HG03097 (cell line): Measurements from ENCODE around the gene BICDL2.

Experiments used
- ATAC-seq: cut with Tn5 transposase; IDR thresholded peaks from one replicate; pipeline ENCODE4 v1.9.1; 2021; ENCODE audit not compliant: unreplicated experiment, low FRiP score

BICDL2 gene

DNA sequence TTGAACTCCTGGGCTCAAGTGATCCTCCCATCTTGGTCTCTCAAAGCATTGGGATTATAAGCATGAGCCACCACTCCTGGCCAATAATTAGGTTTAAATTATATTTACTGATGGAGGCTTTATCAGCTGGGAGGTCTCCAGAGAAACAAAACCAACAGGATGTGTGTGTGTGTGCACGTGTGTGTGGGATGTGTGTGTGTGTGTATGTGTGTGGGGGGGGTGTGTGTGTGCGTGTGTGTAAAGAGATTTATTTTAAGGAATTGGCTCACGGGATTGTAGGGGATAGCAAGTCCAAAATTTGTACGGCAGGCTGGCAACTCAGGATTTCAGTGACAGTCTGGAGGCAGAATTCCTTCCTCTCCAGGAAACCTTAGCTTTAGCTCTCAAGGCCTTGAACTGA lies 14.3 kb upstream of the BICDL2 start:
- no peak for ATAC-seq

DNA sequence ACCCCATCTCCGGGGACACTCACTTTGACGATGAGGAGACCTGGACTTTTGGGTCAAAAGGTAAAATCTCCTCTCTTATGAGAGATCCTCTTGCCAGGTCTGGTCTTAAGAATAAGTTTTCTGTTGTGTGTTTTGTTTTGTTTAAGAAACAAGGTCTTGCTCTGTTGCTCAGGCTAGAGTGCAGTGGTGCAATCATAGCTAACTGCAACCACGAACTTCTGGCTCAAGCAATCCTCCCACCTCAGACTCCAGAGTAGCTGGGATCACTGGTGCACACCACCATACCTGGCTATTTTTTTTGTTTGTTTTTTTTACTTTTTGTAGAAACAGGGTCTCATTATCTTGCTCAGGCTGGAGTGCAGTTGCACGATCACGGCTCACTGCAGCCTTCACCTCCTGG lies 13.7 kb upstream of the BICDL2 start:
- no peak for ATAC-seq

DNA sequence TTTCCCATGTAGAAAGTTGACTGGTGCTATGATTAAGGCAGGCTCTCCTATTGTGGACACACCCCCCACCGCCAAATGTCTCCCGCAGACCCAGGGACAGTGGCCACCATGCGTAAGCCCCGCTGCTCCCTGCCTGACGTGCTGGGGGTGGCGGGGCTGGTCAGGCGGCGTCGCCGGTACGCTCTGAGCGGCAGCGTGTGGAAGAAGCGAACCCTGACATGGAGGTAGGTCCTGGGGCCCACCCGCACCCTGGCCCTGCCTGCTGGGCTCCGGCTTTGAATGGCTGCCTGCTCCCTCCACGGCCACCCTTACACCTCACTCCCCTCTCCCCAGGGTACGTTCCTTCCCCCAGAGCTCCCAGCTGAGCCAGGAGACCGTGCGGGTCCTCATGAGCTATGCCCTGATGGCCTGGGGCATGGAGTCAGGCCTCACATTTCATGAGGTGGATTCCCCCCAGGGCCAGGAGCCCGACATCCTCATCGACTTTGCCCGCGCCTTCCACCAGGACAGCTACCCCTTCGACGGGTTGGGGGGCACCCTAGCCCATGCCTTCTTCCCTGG lies 13.3 kb upstream of the BICDL2 start:
- ATAC-seq, result no peak

DNA sequence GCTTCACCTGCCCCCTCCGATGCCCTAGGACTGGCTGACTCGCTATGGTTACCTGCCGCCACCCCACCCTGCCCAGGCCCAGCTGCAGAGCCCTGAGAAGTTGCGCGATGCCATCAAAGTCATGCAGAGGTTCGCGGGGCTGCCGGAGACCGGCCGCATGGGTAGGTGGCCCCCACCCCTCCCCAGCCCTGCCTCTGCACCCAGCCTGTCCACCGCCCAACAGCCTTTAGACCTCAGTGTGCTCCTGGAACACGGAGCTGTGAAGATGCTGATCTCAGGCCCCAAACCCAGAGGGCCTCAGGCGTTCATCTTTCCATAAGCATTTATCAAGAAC lies 10.6 kb upstream of the BICDL2 start:
- ATAC-seq, result no peak

DNA sequence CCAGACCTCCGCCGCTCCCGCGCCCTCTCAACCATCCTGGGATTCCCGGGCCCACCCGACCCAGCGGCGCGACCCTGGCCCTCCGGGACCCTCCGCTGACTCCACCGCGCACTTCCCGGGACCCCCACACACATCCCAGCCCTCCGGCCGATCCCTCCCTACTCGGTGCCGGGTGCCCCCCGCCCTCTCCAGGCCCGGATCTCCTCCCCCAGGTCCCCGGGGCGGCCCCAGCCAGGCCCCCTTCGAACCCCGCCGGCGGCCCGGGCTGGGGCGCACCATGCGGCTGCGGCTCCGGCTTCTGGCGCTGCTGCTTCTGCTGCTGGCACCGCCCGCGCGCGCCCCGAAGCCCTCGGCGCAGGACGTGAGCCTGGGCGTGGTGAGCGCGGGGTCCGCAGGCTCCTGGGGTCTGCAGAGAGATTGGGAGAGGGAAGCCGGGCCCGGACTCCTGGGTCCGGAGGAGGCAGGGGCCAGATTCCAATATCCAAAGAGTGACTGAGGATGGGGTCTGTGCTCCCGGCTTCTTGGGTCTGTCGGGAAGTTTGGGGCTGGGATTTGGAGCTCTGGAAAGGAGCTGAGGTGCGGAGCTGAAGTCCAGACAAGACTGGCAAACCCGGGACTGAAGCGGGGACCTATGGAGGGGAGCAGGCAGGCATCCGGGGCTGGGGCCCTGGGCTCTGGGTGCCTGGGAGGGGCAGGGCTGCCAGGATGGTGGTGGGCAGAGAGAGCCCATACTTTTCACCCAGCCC lies 10.1 kb upstream of the BICDL2 start:
- ATAC-seq, result no peak

DNA sequence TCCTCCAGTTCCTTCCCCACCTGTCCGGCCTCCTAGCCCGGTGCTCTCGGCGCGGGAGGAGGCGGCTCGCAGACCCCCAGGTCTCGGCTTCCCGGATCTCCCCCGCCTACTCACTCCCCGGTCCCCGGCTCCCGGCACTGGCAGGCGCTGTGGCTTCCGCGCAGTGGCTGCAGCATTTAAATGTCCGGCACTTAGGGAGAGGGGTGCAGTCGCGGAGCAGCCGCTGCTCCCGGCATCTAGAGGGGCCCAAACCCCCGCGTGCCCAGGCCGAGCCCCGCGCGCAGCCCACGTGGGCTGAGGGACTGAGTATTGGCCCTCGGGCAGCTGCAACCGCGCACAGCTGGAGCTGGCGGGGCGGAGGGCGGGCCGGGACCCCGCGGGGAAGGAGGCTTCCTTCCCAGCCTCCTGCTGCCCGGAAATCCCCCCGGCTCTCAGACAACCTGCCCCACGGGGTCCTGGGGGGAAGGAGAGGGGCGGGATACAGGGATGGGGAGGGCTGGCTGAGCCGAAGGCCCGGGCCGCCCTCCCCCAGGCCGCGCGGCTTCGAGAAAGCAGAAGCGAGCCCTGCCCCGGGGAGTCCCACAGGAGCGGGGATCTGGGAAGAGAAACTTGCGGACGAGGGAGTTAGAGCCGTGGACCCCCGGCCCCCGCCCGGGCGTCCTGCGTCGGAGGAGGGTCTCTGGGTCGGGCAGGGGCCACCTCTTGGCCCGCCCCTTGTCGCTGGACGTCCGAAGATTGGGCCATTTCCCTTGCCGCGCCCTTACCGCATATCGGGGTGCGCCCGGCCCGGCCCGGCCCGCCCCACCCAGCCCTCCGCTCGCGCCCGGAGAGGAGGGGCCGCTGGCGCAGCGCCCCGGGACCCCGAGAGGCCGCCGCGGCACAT lies 9.3 kb upstream of the BICDL2 start, which contains the start of gene MMP25:
Gene MMP25 (plus strand): TSS at position 804 of the 883 bp plus-strand sequence. CDS start 357 bp downstream, outside the sequence.
- no peak for ATAC-seq

DNA sequence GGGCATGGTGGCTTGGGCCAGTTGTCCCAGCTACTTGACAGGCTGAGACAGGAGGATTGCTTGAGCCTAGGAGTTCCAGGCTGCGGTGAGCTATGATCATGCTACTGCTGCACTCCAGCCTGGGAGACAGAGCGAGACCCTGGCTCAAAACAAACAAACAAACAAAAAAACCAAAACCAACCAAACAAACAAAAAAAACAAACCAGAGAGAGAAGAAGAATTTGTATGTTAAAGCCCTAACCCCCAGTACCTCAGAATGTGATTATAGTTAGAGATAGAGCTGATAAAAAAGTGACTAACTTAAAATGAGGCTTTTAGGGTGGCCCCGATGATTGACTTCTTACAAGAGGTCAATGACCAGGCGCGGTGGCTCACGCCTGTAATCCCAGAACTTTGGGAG lies 8.0 kb upstream of the BICDL2 start:
- ATAC-seq, result no peak

DNA sequence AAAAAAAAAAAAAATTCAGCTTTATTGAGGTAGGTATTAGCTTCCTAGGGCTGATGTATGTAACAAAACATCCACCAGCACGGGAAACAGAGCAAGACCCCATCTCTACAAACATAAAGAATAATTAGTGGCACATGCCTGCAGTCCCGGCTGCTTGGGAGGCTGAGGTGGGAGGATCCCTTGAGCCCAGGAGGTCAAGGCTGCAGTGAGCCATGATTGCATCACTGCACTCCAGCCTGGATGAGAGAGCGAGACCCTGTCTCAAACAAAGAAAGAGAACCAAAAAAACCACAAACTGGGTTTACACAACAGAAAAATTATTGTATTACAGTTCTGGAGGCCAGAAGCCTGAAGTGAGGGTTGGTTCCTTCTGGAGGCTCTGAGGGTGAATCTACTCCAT lies 5.6 kb upstream of the BICDL2 start:
- no peak for ATAC-seq

DNA sequence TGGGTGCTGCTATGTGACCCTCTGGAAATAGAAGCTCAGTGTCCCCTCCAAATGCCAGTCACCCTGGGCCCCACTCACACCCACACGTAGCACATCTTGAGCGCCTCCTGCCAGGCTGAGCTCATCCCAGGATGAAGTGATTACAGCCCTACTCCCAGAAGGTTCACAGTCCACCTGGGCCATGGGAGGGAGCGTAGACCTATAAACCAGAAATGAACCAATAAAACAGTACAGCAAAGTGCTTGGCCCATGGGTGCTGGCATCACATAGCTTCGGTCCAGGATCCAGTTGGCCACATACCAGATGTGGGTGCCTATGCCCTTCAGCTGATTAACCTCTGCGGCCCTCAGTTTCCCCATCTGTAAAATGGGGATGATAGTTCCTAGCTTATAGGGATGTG lies 2.2 kb upstream of the BICDL2 start:
- ATAC-seq, result no peak

DNA sequence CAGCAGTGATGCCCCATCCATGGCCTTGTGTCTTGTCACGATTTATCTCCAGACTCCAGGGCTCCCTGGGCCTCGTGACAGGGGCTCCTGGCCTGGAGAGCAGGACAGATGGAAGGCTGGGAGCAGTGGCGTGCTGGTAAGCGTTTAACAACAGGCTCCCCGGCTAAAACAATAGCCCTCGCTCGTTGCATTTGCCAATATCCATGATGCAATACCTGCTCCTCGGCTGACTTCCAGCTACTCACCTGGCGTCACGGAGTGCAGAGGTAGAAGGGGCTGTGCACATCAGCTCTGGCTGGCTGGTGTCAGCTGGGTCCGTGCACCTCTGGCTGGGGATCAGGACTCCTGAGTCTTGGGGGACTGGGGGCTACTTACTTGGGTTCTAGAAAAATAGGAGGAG lies 1.5 kb upstream of the BICDL2 start:
- ATAC-seq, result no peak

DNA sequence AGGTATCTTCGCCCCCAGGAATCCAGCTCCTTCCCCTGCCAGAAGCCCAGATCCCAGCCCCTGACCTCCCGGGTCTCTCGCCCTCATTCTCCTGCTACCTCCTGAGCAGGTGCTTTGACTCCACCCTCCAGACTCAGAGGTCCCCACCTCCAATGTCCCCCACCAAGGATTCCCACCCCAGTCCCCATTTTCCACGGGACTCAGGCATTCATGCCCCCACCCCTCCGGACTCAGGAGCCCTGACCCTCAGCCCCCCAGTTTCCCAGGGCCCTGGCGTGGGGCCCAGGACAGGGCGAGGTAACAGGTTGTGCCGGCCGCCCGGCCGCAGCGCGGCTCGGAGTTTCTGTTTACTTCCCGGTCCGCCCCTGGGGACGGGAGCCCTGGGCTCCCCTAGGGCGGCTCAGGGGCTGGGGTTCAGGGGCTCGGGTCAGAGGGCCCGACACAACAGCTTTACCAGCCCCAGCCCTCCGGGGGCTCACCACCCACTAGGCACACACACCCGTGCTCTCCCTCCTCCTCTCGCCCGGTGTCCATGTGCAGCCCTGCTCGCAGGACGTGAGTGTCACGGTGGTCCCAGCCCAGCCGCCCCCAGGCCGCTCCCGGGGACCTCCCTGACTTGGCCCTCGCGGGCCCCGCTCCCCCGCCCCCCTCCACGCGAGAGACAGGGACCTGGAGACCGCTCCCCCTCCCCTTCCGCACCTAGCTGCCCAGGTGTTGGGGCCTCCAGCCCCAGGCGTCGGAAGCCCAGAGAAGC lies 595 bp downstream of the BICDL2 start:
- ATAC-seq, result no peak

DNA sequence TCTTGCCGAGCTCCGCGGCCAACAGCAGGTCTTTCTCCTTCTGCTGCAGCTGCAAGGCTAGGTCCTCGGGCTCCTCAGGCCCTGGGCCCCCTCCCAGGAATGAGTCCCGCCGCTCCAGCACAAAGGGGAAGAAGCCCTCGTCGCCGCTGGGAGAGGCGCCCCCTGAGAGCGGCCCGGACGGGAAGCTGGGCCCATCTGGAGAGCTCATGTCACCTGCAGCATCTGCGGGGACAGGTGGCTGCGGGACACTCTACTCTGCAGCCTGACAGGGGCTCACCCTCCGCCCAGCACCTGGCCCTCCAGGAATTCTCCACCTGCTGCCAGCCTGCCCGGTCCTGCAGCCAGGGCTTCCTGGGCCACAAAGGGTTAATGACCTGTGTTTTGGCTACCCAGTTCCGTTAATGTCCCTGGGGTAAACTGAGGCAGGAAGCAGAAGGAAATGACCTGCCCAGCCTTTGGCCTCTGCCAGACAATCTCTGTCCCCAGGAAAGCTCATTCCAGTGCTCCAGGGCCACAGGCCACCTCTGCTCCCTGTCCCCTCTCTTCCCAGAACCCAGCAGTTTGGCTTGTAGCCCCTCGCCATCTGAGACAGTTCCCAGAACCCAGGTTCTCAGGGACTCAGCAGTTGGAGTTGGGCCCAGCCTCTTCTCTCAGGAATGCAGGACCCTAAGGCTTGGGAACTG lies 1.3 kb downstream of the BICDL2 start:
- no peak for ATAC-seq

DNA sequence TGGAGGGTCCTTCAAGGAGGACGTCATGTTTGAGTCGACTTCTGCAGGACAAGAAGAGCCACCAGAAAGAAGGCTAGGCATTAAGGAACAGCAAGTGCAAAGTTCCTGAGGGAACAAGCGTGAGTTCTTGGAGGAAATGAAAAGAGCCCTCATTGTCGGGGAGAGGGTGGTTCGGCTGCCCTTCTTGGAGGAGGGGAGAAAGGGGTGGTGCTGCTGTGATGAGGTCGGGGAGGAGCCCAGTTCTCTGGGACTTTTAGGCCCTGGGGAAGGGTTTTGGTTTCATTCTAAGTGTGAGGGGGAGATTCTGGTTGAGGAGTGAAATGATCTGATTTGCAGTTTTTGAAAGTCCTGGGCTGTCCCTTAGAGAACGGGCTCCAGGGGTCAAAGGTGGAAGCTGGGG lies 4.1 kb downstream of the BICDL2 start:
- ATAC-seq, result no peak

DNA sequence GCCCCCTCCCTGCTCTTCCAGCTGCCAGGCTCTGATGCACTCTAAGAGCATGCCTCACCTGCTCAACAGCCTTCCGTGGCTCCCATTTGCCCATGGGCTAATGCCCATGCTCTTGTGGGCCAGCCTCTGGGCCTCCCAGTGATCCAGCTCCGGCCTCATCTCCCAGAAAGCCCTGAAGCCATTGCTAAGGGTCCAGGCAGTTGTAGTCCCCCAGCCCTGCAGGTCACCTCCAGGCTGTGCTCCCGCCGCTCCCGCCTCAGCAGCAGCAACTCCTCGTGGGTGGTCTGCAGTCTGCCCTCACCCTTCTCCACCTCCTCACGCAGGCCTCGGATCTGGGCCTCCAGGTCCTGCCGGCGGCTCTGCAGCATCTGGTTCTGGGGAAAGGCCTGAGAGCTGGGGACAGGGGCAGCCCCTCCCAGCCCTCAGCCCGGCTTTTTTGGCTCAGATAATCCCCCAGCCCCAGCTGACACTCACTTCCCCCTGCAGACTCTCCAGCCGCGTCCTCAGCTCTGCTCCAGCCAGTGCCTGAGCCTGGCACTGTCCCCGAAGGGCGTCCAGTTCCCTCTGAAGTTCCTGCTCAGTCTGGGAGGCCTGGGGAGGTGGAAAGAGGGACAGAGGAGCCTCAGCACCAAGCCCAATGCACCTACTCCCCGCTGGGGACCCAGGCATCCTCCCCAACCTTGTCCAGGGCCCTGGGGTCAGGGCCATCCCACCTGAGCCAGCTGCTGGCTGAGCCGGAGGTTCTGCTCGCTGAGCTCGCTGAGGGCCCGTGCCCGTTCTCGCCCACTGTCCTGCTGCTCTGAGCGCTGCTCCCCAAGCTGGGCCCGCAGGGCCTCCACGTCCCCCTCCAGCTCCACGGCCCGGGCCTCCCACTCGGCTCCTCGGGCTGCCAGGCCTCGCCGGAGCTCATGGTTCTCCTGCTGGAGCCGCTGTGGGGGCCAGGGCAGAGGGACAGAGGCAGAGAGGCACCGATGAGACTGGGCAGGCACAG lies 6.2 kb downstream of the BICDL2 start:
- no peak for ATAC-seq

DNA sequence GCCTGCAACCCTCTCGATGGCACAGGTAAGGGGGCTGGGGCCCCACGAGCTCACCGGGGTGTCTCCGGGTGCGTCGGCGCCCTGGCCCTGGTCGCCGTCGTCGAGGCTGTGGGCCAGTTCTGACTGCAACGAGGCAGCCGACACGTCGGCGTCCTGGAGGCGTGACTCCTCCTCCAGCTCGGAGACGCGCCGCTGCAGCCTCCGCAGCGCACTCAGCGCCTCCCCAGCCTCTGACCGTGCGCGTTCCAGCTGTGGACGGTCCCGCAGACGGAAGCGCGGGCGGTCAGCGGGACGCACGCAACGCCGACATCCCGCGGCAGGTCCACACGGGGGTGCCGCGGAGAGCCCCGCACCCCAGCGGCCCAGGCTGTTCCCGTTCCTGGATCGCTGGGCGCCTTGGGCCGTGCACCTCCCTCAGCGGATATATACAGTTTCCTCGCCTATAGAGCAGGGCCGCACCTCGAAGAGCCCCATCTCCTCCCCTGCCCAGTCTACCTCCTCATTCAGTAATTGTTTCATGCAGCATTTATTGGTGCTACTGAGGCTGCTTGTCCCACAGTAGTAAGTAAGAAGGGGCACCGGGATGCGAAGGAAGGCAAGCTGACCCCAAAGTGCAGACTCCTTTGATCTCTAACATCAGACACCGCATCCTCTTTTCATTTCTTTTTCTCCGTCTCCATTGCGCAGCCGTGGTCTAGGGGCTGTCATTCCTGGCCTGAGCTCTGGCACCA lies 7.1 kb downstream of the BICDL2 start:
- no peak for ATAC-seq

DNA sequence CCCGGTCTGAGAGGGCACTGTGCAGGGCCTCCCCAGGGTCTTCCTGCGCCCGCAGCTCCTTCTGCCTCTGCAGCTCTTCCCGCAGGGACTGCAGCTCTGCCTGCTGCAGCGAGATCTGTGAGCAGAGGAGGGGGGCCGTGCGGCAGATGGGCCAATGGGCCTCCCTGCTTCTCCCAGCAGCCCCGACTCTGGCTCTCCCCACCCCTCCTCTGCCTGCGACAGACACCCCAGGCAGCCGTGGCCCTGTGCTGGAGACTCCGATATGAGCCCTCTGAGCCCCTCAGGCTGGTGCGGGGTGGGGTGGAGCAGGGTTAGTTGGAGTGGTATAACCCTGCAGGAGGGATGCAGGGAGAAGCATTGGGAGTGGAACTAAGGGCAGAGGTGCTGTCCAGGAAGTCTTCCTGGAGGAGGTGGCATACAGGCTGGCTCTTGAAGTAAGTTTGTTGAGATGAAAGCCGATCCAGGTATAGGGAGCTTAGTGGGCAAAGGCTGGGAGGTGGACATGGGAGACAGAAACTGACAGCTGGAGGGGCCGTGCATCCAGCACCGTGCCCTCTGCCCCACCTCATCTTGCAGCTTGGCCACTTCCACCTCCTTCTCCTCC lies 7.9 kb downstream of the BICDL2 start:
- ATAC-seq, result no peak

DNA sequence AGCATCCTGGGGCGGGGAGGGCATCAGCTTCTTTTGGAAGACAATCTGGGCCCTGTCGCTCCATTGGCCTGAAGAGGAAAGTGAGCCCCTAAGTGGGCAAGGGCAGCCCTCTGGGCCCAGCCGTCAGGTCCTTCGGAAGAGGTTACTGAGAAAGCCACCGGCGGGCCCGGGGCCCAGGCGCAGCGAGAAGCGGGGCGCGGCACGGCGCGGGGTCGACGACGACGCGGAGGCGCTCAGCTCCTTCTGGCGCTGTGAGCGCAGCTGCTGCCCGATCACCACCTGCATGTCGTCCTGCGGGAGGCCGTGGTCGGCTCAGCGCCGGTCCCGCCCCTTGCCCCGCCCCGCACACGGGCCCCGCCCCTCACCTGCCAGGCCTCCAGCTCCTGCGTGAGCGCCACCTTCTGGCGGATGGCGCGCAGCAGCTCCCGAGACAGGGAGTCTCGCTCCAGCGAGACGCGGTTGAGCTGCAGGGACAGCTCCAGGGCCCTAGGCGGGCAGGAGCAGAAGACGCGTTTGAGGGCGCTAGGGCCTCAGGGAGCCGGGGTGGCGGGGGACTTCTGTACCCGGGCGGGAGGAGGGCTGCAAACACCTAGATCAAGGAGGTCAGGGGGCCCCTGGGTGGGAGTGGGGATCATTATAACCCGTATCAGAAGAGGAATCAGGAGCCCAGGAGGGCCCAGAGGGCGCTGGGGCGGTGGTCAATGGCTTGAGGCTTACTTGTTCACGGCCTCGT lies 8.6 kb downstream of the BICDL2 start:
- ATAC-seq, result peak; percentile 29

DNA sequence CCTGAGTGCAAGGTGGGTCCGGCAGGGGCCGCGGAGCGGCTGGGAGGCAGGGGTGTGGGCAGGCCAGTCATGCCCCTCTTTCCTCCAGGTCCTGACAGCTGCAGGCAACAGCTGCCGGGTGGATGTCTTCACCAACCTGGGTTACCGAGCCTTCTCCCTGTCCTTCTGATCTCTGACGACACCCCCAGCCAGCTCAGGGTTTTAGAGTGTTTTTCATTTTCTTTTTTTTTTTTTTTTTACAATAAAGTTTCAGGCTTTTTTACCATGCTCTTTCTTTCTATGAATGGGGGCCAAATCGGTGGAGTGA lies 9.3 kb downstream of the BICDL2 start:
- no peak for ATAC-seq
